Testis (tissue), 3 donors: ENCODE measurements around the gene HCK. TPM values are rescaled to one million over a fixed set of nuclear protein-coding genes. Genes with fewer than 3 reads are reported as not detected.

Experiments
- DNase-seq: peaks from one replicate; pipeline ENCODE4 v3.0.0-alpha.2; 2019
- H3K27ac ChIP-seq, 2 donors: fragments of 200-600 bp; sonication (generic); one replicate each; pipeline ENCODE4 v1.5.1; 2019
- H3K27me3 ChIP-seq: fragments of 200-600 bp; sonication (generic); one replicate; pipeline ENCODE4 v1.5.1; 2019
- H3K36me3 ChIP-seq: fragments of 200-600 bp; sonication (generic); one replicate; pipeline ENCODE4 v1.5.1; 2017; ENCODE audit warnings: low read depth; ENCODE audit errors: missing control alignments
- H3K4me1 ChIP-seq: fragments of 200-600 bp; sonication (generic); one replicate; pipeline ENCODE4 v1.5.1; 2019
- H3K4me3 ChIP-seq, 2 donors: fragments of 200-600 bp; sonication (generic); one replicate each; pipeline ENCODE4 v1.5.1; 2017 to 2019
- H3K9me3 ChIP-seq: fragments of 200-600 bp; sonication (generic); one replicate; pipeline ENCODE4 v1.5.1; 2017
- POLR2A ChIP-seq: fragments of 450-650 bp; IDR thresholded peaks from one replicate; pipeline ENCODE4 v1.6.1; 2017; ENCODE audit warnings: antibody characterized with exemption, mild to moderate bottlenecking, moderate library complexity
- WGBS, 2 donors: methylation state at CpG; one replicate each; pipeline ENCODE4 v1.1.5; 2018; 5-methylcytosine and 5-hydroxymethylcytosine counted together
- intact Hi-C: fragments of 100-400 bp; cut with DNase I; formaldehyde crosslinking; loops from one replicate; pipeline ENCODE4 v1.15.1; 2023; ENCODE audit warnings: low total_unique reads
- polyA plus RNA-seq: library from polyadenylated mRNA; stranded (reverse); fragments of 350-450 nt; fragmentation: Illumina TruSeq; extraction: RNeasy Lipid Tissue Mini Kit (QIAGEN cat#74804); gene quantifications from one replicate; pipeline ENCODE4 v1.2.3, GENCODE V29; 2014; ENCODE audit warnings: low read depth, low replicate concordance; ENCODE audit not compliant: insufficient read depth
- total RNA-seq, 2 donors: library from RNA; depleted of rRNA; stranded (reverse); fragments of >200 nt; gene quantifications; one replicate each; pipeline ENCODE4 v1.2.3, GENCODE V29; 2016
- TF ChIP-seq, protein P1 (sequence below), 3 experiments: fragments of 450-650 bp in 2 of 3; fragments of 200-600 bp in 1 of 3; sonication (generic) in 1 of 3; IDR thresholded peaks; one replicate each; pipeline ENCODE4 v1.5.1; 2016 to 2019; ENCODE audit warnings: antibody characterized with exemption in 3 of 3, mild to moderate bottlenecking in 2 of 3, moderate library complexity in 1 of 3

The HCK gene
- total and polyA plus RNA-seq, 3 donors from 2014 or later, result 1.3 to 8.9 (median 4.5) TPM

DNA sequence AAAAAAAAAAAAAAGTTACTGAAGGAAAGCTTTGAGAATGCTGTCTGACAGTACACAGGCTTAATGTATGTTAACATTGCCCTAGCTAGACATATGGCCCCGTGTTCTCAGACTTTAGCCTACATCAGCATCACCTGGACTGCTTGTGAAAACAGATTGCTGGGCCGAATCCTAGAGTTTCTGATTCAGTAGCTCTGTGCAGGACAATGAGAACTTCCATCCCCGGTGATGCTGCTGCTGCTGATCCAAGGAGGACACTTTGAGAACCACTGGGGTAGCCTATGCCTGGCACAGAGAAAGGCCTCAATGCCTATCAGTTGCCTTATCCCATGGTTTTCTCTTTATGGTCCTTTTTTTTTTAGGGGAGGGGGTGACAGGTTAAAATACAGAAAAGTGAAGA is 1.6 kb downstream of the HCK start:
- Histone ChIP-seq H3K27me3 (no peaks in the 10 kb centered on the region), H3K9me3 (no peaks in the 10 kb centered on the region), H3K4me1 (no peaks in the 10 kb centered on the region), H3K36me3 (no peaks in the 10 kb centered on the region), H3K4me3 (no peak overlapping the region), H3K27ac (no peak overlapping the region)
- no peak for TF ChIP-seq POLR2A
- TF ChIP-seq, protein P1, sequence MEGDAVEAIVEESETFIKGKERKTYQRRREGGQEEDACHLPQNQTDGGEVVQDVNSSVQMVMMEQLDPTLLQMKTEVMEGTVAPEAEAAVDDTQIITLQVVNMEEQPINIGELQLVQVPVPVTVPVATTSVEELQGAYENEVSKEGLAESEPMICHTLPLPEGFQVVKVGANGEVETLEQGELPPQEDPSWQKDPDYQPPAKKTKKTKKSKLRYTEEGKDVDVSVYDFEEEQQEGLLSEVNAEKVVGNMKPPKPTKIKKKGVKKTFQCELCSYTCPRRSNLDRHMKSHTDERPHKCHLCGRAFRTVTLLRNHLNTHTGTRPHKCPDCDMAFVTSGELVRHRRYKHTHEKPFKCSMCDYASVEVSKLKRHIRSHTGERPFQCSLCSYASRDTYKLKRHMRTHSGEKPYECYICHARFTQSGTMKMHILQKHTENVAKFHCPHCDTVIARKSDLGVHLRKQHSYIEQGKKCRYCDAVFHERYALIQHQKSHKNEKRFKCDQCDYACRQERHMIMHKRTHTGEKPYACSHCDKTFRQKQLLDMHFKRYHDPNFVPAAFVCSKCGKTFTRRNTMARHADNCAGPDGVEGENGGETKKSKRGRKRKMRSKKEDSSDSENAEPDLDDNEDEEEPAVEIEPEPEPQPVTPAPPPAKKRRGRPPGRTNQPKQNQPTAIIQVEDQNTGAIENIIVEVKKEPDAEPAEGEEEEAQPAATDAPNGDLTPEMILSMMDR (IDR thresholded peaks at IDR 0.05), result no peak
- DNase-seq, result no peak
- 66 to 75% methylated on average over 3 of the region's 3 CpGs for WGBS, 2 donors
- intact Hi-C loops, result no loop called here

GRCh38 chr20:32056708-32057483 is 4.9 kb downstream of the HCK start:
- intact Hi-C loops, result no loop called here
- WGBS, 2 donors, result 71 to 72% methylated on average over 9 to 10 of the region's 10 CpGs
- H3K27ac ChIP-seq, result no peak overlapping the region

DNA sequence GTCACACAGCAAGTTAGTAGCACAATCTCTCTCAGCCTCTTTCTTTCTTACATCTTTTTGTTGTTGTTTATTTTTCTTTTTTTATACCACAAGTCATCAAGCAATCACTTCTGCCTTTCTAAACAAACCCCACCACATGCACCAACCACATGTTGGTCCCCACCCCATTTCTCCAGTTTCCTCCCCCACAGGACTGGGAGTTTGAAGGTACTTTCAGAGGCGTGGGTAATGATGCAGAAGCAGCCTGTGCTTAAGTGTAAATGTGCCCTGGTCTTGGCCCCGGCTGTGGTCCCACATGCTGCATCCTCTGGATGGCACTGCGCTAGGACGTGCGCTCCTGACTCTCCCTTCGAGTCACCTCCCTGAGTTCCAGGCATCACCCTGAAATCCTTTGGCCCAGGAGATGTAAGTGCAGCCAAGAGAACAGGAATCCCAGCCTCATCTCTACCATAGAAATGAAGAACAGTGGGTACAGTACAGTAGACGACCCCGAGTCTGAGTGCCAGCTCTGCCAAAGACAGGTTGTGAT is 5.7 kb downstream of the HCK start:
- intact Hi-C loops, result no loop called here
- H3K4me3 ChIP-seq, result no peak overlapping the region
- no peaks in the 10 kb centered on the region for H3K27me3 ChIP-seq
- no peak overlapping the region for H3K27ac ChIP-seq
- H3K9me3 ChIP-seq, result no peaks in the 10 kb centered on the region
- DNase-seq, result no peak
- no peak for TF ChIP-seq POLR2A
- TF ChIP-seq, protein P1 (IDR thresholded peaks at IDR 0.05), result no peak
- no peaks in the 10 kb centered on the region for H3K4me1 ChIP-seq
- no peaks in the 10 kb centered on the region for H3K36me3 ChIP-seq
- 74 to 75% methylated on average over 8 of the region's 8 CpGs for WGBS, 2 donors

More at GRCh38 chr20:32056708-32057483, 4.9 kb downstream of the HCK start:
- Histone ChIP-seq H3K36me3 (no peaks in the 10 kb centered on the region), H3K4me3 (no peak overlapping the region), H3K4me1 (no peaks in the 10 kb centered on the region), H3K9me3 (no peaks in the 10 kb centered on the region), H3K27me3 (no peaks in the 10 kb centered on the region)
- DNase-seq, result no peak
- TF ChIP-seq, protein P1 (IDR thresholded peaks at IDR 0.05), result no peak
- no peak for TF ChIP-seq POLR2A

DNA sequence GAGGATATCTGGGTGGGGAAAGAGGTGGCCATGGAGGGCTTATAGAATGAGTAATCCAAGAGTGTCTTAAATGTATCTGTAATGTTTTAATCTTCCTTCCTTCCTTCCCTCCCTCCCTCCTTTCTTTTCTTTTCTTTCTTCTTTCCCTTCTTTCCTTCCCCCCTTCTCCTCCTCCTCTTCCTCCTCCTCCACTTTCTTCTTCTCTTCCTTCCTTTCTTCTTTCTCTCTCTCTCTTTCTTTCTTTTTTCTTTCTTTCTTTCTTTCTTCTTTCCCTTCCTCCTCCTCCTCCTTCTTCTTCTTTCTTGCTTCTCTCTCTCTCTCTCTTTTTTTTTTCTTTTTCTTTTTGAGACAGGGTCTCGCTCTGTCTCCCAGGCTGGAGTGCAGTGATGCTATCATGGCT is 7.1 kb downstream of the HCK start:
- H3K4me3 ChIP-seq, result no peak overlapping the region
- intact Hi-C loops, result no loop called here

More for the DNA sequence above, 7.1 kb downstream of the HCK start:
- Histone ChIP-seq H3K36me3 (no peaks in the 10 kb centered on the region), H3K27ac (no peak overlapping the region), H3K9me3 (no peaks in the 10 kb centered on the region), H3K27me3 (no peaks in the 10 kb centered on the region), H3K4me1 (no peaks in the 10 kb centered on the region)
- no peak for TF ChIP-seq POLR2A
- TF ChIP-seq, protein P1 (IDR thresholded peaks at IDR 0.05), result no peak
- WGBS, 2 donors, result 95 to 100% methylated on average over 1 of the region's 1 CpG
- no peak for DNase-seq
